ENCODE results near the gene KCTD11.

DNA sequence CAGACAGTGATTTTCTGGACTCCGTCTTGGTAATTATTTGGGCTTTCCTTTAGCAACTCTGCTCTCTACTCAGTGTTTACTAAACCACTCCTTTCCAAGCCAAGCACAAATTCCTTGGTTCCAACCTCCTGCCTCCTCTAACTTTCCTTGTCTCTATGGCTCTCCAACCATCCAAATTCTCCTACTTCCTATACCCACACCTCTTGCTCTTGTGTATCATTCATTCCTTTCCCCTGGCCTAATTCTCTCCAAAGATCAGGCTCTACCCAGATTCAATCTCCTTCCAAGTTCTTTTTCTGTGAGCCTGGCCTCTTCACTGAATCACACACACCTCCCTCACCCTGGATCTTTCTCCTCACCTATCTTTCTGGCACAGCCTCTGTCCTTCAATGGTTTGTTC, 24.0 kb upstream of the KCTD11 start:
- TF ChIP-seq, protein P1, sequence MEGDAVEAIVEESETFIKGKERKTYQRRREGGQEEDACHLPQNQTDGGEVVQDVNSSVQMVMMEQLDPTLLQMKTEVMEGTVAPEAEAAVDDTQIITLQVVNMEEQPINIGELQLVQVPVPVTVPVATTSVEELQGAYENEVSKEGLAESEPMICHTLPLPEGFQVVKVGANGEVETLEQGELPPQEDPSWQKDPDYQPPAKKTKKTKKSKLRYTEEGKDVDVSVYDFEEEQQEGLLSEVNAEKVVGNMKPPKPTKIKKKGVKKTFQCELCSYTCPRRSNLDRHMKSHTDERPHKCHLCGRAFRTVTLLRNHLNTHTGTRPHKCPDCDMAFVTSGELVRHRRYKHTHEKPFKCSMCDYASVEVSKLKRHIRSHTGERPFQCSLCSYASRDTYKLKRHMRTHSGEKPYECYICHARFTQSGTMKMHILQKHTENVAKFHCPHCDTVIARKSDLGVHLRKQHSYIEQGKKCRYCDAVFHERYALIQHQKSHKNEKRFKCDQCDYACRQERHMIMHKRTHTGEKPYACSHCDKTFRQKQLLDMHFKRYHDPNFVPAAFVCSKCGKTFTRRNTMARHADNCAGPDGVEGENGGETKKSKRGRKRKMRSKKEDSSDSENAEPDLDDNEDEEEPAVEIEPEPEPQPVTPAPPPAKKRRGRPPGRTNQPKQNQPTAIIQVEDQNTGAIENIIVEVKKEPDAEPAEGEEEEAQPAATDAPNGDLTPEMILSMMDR (IDR thresholded peaks at IDR 0.05; ENCODE audit: low read length) = no peak
- TF ChIP-seq EZH2 (IDR thresholded peaks at IDR 0.05; ENCODE audit: borderline replicate concordance, low read length) = no peak
